ENCODE data around the gene ADAMTS2. TPM values are rescaled to one million over a fixed set of nuclear protein-coding genes. Genes with fewer than 3 reads are reported as not detected.

Gene ADAMTS2
- total and polyA plus RNA-seq, 7 experiments from 2014 or later, result not detected

- Histone ChIP-seq H3K27me3 (ENCODE audit: control insufficient read depth in 2 of 2, insufficient read depth in 2 of 2, low read length in 2 of 2) (no peaks in the 10 kb centered on the region), H3K4me1 (ENCODE audit: control insufficient read depth in 2 of 2, insufficient read depth in 2 of 2, low read length in 2 of 2) (no peaks in the 10 kb centered on the region), H3K9me3 (ENCODE audit: control insufficient read depth in 2 of 3, low read length in 3 of 3) (no peaks in the 10 kb centered on the region), H3K36me3 (ENCODE audit: control insufficient read depth in 2 of 3, insufficient read depth in 3 of 3, low read length in 3 of 3) (no peaks in the 10 kb centered on the region), H3K27ac (ENCODE audit: low read depth, low read length) (no peak overlapping the region), H3K4me3 (ENCODE audit: low read length) (no peak overlapping the region)
- Mint-ChIP-seq H3K9me3 (peaks cover 0 to 9% (median 2%) of the 10 kb centered on the region in 11 donors), H3K4me1 (peaks cover 0 to 4% (median 2%) of the 10 kb centered on the region in 7 donors), H3K27ac (no peak overlapping the region), H3K27me3 (peaks cover 0 to 4% (median 0%) of the 10 kb centered on the region in 5 donors), H3K36me3 (peaks cover 0 to 4% (median 0%) of the 10 kb centered on the region in 5 donors), H3K4me3 (no peak overlapping the region)
- ChIA-PET CTCF (no interaction called here), POLR2A (no interaction called here)
- no peak for ATAC-seq
- intact Hi-C loops (cut with micrococcal nuclease), result no loop called here
- no peak for DNase-seq
Measured at GRCh38 chr5:179162351-179163235, 182.7 kb downstream of the ADAMTS2 start.

GRCh38 chr5:179161901-179162300, 183.4 kb downstream of the ADAMTS2 start:
- H3K4me3 Mint-ChIP-seq, result no peak overlapping the region
- Histone ChIP-seq H3K27me3 (ENCODE audit: control insufficient read depth in 2 of 2, insufficient read depth in 2 of 2, low read length in 2 of 2) (no peaks in the 10 kb centered on the region), H3K36me3 (ENCODE audit: control insufficient read depth in 2 of 3, insufficient read depth in 3 of 3, low read length in 3 of 3) (no peaks in the 10 kb centered on the region), H3K4me3 (ENCODE audit: low read length) (no peak overlapping the region), H3K27ac (ENCODE audit: low read depth, low read length) (no peak overlapping the region), H3K9me3 (ENCODE audit: control insufficient read depth in 2 of 3, low read length in 3 of 3) (no peaks in the 10 kb centered on the region), H3K4me1 (ENCODE audit: control insufficient read depth in 2 of 2, insufficient read depth in 2 of 2, low read length in 2 of 2) (no peaks in the 10 kb centered on the region)
- no peak overlapping the region for H3K27ac Mint-ChIP-seq
- POLR2A ChIA-PET, result no interaction called here
- CTCF ChIA-PET, result no interaction called here
- peaks cover 0 to 2% (median 0%) of the 10 kb centered on the region in 7 donors for H3K4me1 Mint-ChIP-seq
- H3K36me3 Mint-ChIP-seq, result peaks cover 0 to 4% (median 0%) of the 10 kb centered on the region in 5 donors
- ATAC-seq (no peak), DNase-seq (no peak)
- peaks cover 0 to 9% (median 2%) of the 10 kb centered on the region in 11 donors for H3K9me3 Mint-ChIP-seq
- intact Hi-C loops (cut with micrococcal nuclease), result no loop called here
- H3K27me3 Mint-ChIP-seq, result peaks cover 0 to 4% (median 0%) of the 10 kb centered on the region in 5 donors

- no peaks in the 10 kb centered on the region for H3K27me3 ChIP-seq (ENCODE audit: control insufficient read depth in 2 of 2, insufficient read depth in 2 of 2, low read length in 2 of 2)
- no peak for ATAC-seq
- no peak overlapping the region for H3K27ac ChIP-seq (ENCODE audit: low read depth, low read length)
- no peak for DNase-seq
- no peaks in the 10 kb centered on the region for H3K9me3 ChIP-seq (ENCODE audit: control insufficient read depth in 2 of 3, low read length in 3 of 3)
- H3K4me3 ChIP-seq (ENCODE audit: low read length), result no peak overlapping the region
- intact Hi-C loops (cut with micrococcal nuclease), result no loop called here
- ChIA-PET POLR2A (no interaction called here), CTCF (no interaction called here)
- H3K4me1 Mint-ChIP-seq, result peaks cover 0 to 2% (median 0%) of the 10 kb centered on the region in 7 donors
- peaks cover 0 to 4% (median 0%) of the 10 kb centered on the region in 5 donors for H3K36me3 Mint-ChIP-seq
- H3K4me1 ChIP-seq (ENCODE audit: control insufficient read depth in 2 of 2, insufficient read depth in 2 of 2, low read length in 2 of 2), result no peaks in the 10 kb centered on the region
- no peaks in the 10 kb centered on the region for H3K36me3 ChIP-seq (ENCODE audit: control insufficient read depth in 2 of 3, insufficient read depth in 3 of 3, low read length in 3 of 3)
- peaks cover 0 to 9% (median 2%) of the 10 kb centered on the region in 11 donors for H3K9me3 Mint-ChIP-seq
- H3K4me3 Mint-ChIP-seq, result no peak overlapping the region
- H3K27ac Mint-ChIP-seq, result no peak overlapping the region
- peaks cover 0 to 4% (median 0%) of the 10 kb centered on the region in 5 donors for H3K27me3 Mint-ChIP-seq
Measured at GRCh38 chr5:179160584-179160983, 184.7 kb downstream of the ADAMTS2 start.

GRCh38 chr5:179158556-179158955, 186.7 kb downstream of the ADAMTS2 start:
- DNase-seq, result no peak
- Histone ChIP-seq H3K9me3 (ENCODE audit: control insufficient read depth in 2 of 3, low read length in 3 of 3) (no peaks in the 10 kb centered on the region), H3K4me1 (ENCODE audit: control insufficient read depth in 2 of 2, insufficient read depth in 2 of 2, low read length in 2 of 2) (no peaks in the 10 kb centered on the region), H3K36me3 (ENCODE audit: control insufficient read depth in 2 of 3, insufficient read depth in 3 of 3, low read length in 3 of 3) (no peaks in the 10 kb centered on the region), H3K27me3 (ENCODE audit: control insufficient read depth in 2 of 2, insufficient read depth in 2 of 2, low read length in 2 of 2) (no peaks in the 10 kb centered on the region), H3K27ac (ENCODE audit: low read depth, low read length) (no peak overlapping the region), H3K4me3 (ENCODE audit: low read length) (no peak overlapping the region)
- Mint-ChIP-seq H3K36me3 (peaks cover 0 to 4% (median 0%) of the 10 kb centered on the region in 5 donors), H3K27me3 (peaks cover 0 to 4% (median 0%) of the 10 kb centered on the region in 5 donors), H3K9me3 (peaks cover 0 to 9% (median 2%) of the 10 kb centered on the region in 11 donors), H3K4me3 (no peak overlapping the region), H3K27ac (no peak overlapping the region), H3K4me1 (no peaks in the 10 kb centered on the region)
- ATAC-seq, result no peak
- ChIA-PET CTCF (no interaction called here), POLR2A (no interaction called here)
- intact Hi-C loops (cut with micrococcal nuclease), result no loop called here

GRCh38 chr5:179154991-179155955, 190.0 kb downstream of the ADAMTS2 start:
- POLR2A ChIA-PET, result no interaction called here
- H3K36me3 ChIP-seq (ENCODE audit: control insufficient read depth in 2 of 3, insufficient read depth in 3 of 3, low read length in 3 of 3), result no peaks in the 10 kb centered on the region
- no peak for DNase-seq
- no peaks in the 10 kb centered on the region for H3K9me3 ChIP-seq (ENCODE audit: control insufficient read depth in 2 of 3, low read length in 3 of 3)
- H3K4me3 ChIP-seq (ENCODE audit: low read length), result no peak overlapping the region
- peaks cover 0 to 4% (median 0%) of the 10 kb centered on the region in 5 donors for H3K27me3 Mint-ChIP-seq
- intact Hi-C loops (cut with micrococcal nuclease), result no loop called here
- H3K27ac ChIP-seq (ENCODE audit: low read depth, low read length), result no peak overlapping the region
- H3K4me3 Mint-ChIP-seq, result no peak overlapping the region
- no peaks in the 10 kb centered on the region for H3K27me3 ChIP-seq (ENCODE audit: control insufficient read depth in 2 of 2, insufficient read depth in 2 of 2, low read length in 2 of 2)
- H3K9me3 Mint-ChIP-seq, result peaks cover 0 to under 1% (median 0%) of the 10 kb centered on the region in 11 donors
- CTCF ChIA-PET, result no interaction called here
- no peak overlapping the region for H3K27ac Mint-ChIP-seq
- H3K4me1 Mint-ChIP-seq, result no peaks in the 10 kb centered on the region
- no peak for ATAC-seq
- no peaks in the 10 kb centered on the region for H3K36me3 Mint-ChIP-seq
- H3K4me1 ChIP-seq (ENCODE audit: control insufficient read depth in 2 of 2, insufficient read depth in 2 of 2, low read length in 2 of 2), result no peaks in the 10 kb centered on the region

GRCh38 chr5:179154346-179154990, 190.8 kb downstream of the ADAMTS2 start:
- H3K27ac Mint-ChIP-seq, result no peak overlapping the region
- DNase-seq, result no peak
- no peaks in the 10 kb centered on the region for H3K9me3 ChIP-seq (ENCODE audit: control insufficient read depth in 2 of 3, low read length in 3 of 3)
- ATAC-seq, result no peak
- no peaks in the 10 kb centered on the region for H3K4me1 ChIP-seq (ENCODE audit: control insufficient read depth in 2 of 2, insufficient read depth in 2 of 2, low read length in 2 of 2)
- H3K4me3 ChIP-seq (ENCODE audit: low read length), result no peak overlapping the region
- no peaks in the 10 kb centered on the region for H3K36me3 ChIP-seq (ENCODE audit: control insufficient read depth in 2 of 3, insufficient read depth in 3 of 3, low read length in 3 of 3)
- H3K27me3 Mint-ChIP-seq, result peaks cover 0 to 4% (median 0%) of the 10 kb centered on the region in 5 donors
- POLR2A ChIA-PET, result no interaction called here
- CTCF ChIA-PET, result no interaction called here
- intact Hi-C loops (cut with micrococcal nuclease), result no loop called here
- no peak overlapping the region for H3K4me3 Mint-ChIP-seq
- no peaks in the 10 kb centered on the region for H3K27me3 ChIP-seq (ENCODE audit: control insufficient read depth in 2 of 2, insufficient read depth in 2 of 2, low read length in 2 of 2)
- H3K9me3 Mint-ChIP-seq, result no peaks in the 10 kb centered on the region
- H3K4me1 Mint-ChIP-seq, result no peaks in the 10 kb centered on the region
- no peak overlapping the region for H3K27ac ChIP-seq (ENCODE audit: low read depth, low read length)
- no peaks in the 10 kb centered on the region for H3K36me3 Mint-ChIP-seq

All from naive thymus-derived CD4-positive, alpha-beta T cell (primary cell).